GM19468 (cell line): ENCODE results near the gene OR4D10.

Experiments
- ATAC-seq: cut with Tn5 transposase; IDR thresholded peaks from one replicate; pipeline ENCODE4 v1.9.1; 2021; ENCODE audit warnings: mild to moderate bottlenecking, moderate library complexity, moderate number of reproducible peaks; ENCODE audit not compliant: unreplicated experiment; ENCODE audit errors: extremely low read depth

OR4D10 gene

GRCh38 chr11:59520741-59521140 lies 47.6 kb downstream of the OR4D10 start:
- ATAC-seq: no peak

GRCh38 chr11:59523541-59523940 lies 50.4 kb downstream of the OR4D10 start:
- ATAC-seq: no peak

- ATAC-seq: no peak
Measured at GRCh38 chr11:59528711-59529110, 55.6 kb downstream of the OR4D10 start.
